RWPE1 (cell line): ENCODE data around the gene DNAJC19.

Source experiments
- CTCF ChIA-PET: fragments of 350-600 bp; sonication (Branson Sonifier 250); formaldehyde crosslinking; extraction: SDS; loops from one replicate; lab custom pipeline; 2021; lab: Yijun Ruan, JAX
- POLR2A ChIA-PET: fragments of 400-600 bp; formaldehyde crosslinking; extraction: SDS; loops from one replicate; lab custom pipeline; 2020; ENCODE audit warnings: antibody characterized with exemption; ENCODE audit not compliant: low non-redundant PET; lab: Yijun Ruan, JAX
- DNase-seq: peaks from one replicate; pipeline ENCODE4 v3.0.0; 2012; ENCODE audit warnings: low spot score
- H3K27ac ChIP-seq: fragments of 450-650 bp; 2 replicates; pipeline ENCODE4 v1.5.1; 2017
- CTCF ChIP-seq: fragments of 450-650 bp; conservative IDR thresholded peaks from 2 replicates; pipeline ENCODE4 v1.5.1; 2017; ENCODE audit warnings: low read depth, mild to moderate bottlenecking

Gene DNAJC19

GRCh38 chr3:180940826-180941225 is 48.7 kb downstream of the DNAJC19 start:
- ChIA-PET CTCF (no interaction called here), POLR2A (no interaction called here)
- no peak for TF ChIP-seq CTCF

GRCh38 chr3:180934638-180935037 is 54.9 kb downstream of the DNAJC19 start:
- ChIA-PET CTCF (interaction anchor here (0.6 to 2.6 kb wide), 2 partner anchors 22 to 26 kb away, joined by 8 to 12 read pairs; partner anchors contain the start of gene FXR1), POLR2A (no interaction called here)
- TF ChIP-seq CTCF, result no peak
- peak; percentile 41 for DNase-seq
- no peak overlapping the region for H3K27ac ChIP-seq

More at GRCh38 chr3:180940826-180941225, 48.7 kb downstream of the DNAJC19 start:
- no peak overlapping the region for H3K27ac ChIP-seq
- DNase-seq, result no peak
